AG09319 (cell line): ENCODE measurements around the gene MRPL21.
"Not testable (repeated sequence)": the region's sequence is repeated elsewhere in the genome, so short reads cannot be mapped to it uniquely, and the experiment has no call there.

Experiments
- DNase-seq: peaks from one replicate; pipeline ENCODE4 v3.0.0-alpha.2; 2010; ENCODE audit warnings: low read depth; ENCODE audit errors: extremely low read depth
- CTCF ChIP-seq: IDR thresholded peaks from 2 replicates; pipeline ENCODE4 v1.5.1; 2011; ENCODE audit warnings: low read depth, mild to moderate bottlenecking, inconsistent platforms, low read length, moderate library complexity

MRPL21 gene

GRCh38 chr11:68891351-68891948 lies 12.2 kb downstream of the MRPL21 start:
- no peak for DNase-seq
- no peak for TF ChIP-seq CTCF

GRCh38 chr11:68890490-68891231 lies 13.0 kb downstream of the MRPL21 start:
- DNase-seq: peak; percentile 69
- no peak for TF ChIP-seq CTCF

GRCh38 chr11:68889948-68890446 lies 13.6 kb downstream of the MRPL21 start:
- peak; percentile 94 for DNase-seq
- TF ChIP-seq CTCF: peak; percentile 92

DNA sequence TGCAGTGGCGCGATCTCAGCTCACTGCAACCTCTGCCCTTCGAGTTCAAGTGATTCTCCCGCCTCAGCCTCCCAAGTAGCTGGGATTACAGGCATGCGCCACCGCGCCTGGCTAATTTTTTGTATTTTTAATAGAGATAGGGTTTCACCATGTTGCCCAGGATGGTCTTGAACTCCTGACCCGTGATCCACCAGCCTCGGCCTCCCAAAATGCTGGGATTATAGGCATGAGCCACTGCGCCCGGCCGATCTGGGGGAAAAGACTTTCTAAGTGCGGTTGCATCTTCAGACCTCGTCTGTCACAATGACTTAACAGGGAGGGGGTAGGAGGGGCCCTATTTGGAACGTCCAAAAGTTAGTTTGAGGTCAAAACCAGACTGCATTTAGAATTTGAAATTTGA lies 18.8 kb downstream of the MRPL21 start:
- DNase-seq: not testable (repeated sequence)

- no peak for TF ChIP-seq CTCF
- DNase-seq: no peak
Measured at GRCh38 chr11:68882391-68882790, 21.2 kb downstream of the MRPL21 start.

DNA sequence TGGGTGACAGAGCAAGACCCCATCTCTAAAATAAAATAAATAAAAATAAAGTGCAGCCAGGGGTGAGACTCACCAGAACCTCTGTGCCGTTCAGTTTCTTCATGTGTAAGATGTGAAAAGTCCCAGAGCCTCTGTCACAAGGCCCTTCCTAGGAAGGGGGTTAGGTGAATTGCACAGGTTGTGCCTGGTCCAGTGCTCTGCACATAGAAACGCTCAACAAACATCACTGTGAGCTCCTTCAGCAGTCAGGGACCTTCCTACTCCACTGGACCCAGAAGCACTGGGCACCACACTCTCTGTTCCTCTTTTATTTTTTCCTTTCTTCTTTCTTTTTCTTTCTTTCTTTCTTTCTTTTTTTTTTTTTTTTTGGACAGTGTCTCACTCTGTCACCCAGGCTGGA lies 22.3 kb downstream of the MRPL21 start:
- TF ChIP-seq CTCF: no peak
- DNase-seq: no peak

DNA sequence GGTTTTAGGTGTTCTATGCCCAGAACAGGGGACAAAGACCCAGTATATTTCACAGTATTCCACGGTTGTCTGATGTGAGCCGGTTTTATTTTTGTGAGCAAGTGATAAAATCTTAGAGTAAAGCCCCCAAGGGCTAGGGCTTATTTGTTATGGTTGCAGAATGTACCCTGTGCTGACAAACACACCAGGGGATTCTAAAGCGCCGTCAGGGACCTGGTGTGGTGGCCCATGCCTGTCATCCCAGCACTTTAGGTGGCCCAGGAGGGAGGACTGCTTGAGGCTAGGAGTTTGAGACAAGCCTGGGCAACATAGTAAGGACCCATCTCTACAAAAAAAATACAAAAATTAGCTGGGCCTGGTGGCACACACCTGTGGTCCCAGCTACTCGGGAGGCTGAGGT lies 22.8 kb downstream of the MRPL21 start:
- no peak for DNase-seq
- no peak for TF ChIP-seq CTCF
